Measurements from ENCODE around the gene RLN1. TPM values are rescaled to one million over a fixed set of nuclear protein-coding genes. Genes with fewer than 3 reads are reported as not detected.

The RLN1 gene
- total and polyA plus RNA-seq, 2 experiments from 2014 or later: 1.2 to 3.0 TPM

- Histone ChIP-seq H3K36me3 (ENCODE audit: insufficient read depth) (no peaks in the 10 kb centered on the region), H2AFZ (no peak overlapping the region), H4K20me1 (replicated peaks; ENCODE audit: insufficient read depth) (no peaks in the 10 kb centered on the region), H3K27me3 (ENCODE audit: insufficient read depth) (no peaks in the 10 kb centered on the region), H3K79me2 (replicated peaks; ENCODE audit: insufficient read depth) (no peaks in the 10 kb centered on the region), H3K4me1 (ENCODE audit: insufficient read depth) (no peaks in the 10 kb centered on the region), H3F3A (replicated peaks; ENCODE audit: low read depth) (no peaks in the 10 kb centered on the region), H3K4me2 (no peak overlapping the region), H3K4me3 (no peak overlapping the region), H3K9me2 (ENCODE audit: insufficient read depth) (no peaks in the 10 kb centered on the region), H3K27ac (ENCODE audit: low read depth) (no peak overlapping the region)
- DNase-seq (ENCODE audit: low spot score) (no peak), ATAC-seq (no peak)
- H3K27ac Mint-ChIP-seq: no peak overlapping the region
- no peaks in the 10 kb centered on the region for H3K27me3 Mint-ChIP-seq (ENCODE audit: insufficient read depth, low read depth, poor library complexity)
- H3K9me3 Mint-ChIP-seq: no peaks in the 10 kb centered on the region
- H3K36me3 Mint-ChIP-seq (ENCODE audit: low read depth): no peaks in the 10 kb centered on the region
- H3K4me3 Mint-ChIP-seq: no peak overlapping the region
- 0 out of 3 replicates have a peak, but pooled peaks cover under 1% of the 10 kb centered on the region for H3K4me1 Mint-ChIP-seq
- no peak for TF ChIP-seq CREB1 (CRISPR knock-in tag; IDR thresholded peaks at IDR 0.05; ENCODE audit: low read depth)
- no peak for TF ChIP-seq REST (IDR thresholded peaks at IDR 0.05; ENCODE audit: unreplicated experiment)
- no peak for TF ChIP-seq STAT1 (IDR thresholded peaks at IDR 0.05; ENCODE audit: unreplicated experiment)
- TF ChIP-seq POLR2AphosphoS5 (IDR thresholded peaks at IDR 0.05; ENCODE audit: low read depth): no peak
- TF ChIP-seq ZNF331 (CRISPR knock-in tag; IDR thresholded peaks at IDR 0.05; ENCODE audit: low read depth): no peak
- no peak for TF ChIP-seq ZNF114 (CRISPR knock-in tag; IDR thresholded peaks at IDR 0.05)
Observed at GRCh38 chr9:5355817-5356216, 16.1 kb upstream of the RLN1 start.

DNA sequence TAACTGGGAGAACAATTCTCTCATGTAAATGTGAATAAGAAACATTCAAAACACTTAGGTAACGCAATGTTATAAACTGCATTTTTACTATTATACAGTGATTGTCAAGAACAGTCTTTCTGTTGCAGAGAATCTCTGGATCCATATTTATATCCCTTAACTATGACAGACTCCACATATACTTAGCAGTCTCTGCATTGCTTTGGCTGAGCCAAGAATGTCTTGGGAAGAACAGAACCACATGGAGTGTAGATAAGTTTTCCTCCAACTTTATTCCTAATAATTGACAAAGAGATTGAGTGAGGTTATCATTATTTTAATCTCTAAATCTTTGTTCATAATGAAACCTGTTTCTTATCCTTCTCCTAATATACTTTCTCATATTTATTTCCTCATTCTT lies 15.6 kb upstream of the RLN1 start:
- no peak overlapping the region for H3K4me2 ChIP-seq
- no peaks in the 10 kb centered on the region for H3F3A ChIP-seq (replicated peaks; ENCODE audit: low read depth)
- H3K9me2 ChIP-seq (ENCODE audit: insufficient read depth): no peaks in the 10 kb centered on the region
- H4K20me1 ChIP-seq (replicated peaks; ENCODE audit: insufficient read depth): no peaks in the 10 kb centered on the region
- no peaks in the 10 kb centered on the region for H3K79me2 ChIP-seq (replicated peaks; ENCODE audit: insufficient read depth)
- Mint-ChIP-seq H3K27me3 (ENCODE audit: insufficient read depth, low read depth, poor library complexity) (no peaks in the 10 kb centered on the region), H3K27ac (no peak overlapping the region), H3K36me3 (ENCODE audit: low read depth) (no peaks in the 10 kb centered on the region), H3K4me1 (no peaks in the 10 kb centered on the region), H3K4me3 (no peak overlapping the region), H3K9me3 (no peaks in the 10 kb centered on the region)
- no peaks in the 10 kb centered on the region for H3K27me3 ChIP-seq (ENCODE audit: insufficient read depth)
- no peaks in the 10 kb centered on the region for H3K4me1 ChIP-seq (ENCODE audit: insufficient read depth)
- no peak overlapping the region for H2AFZ ChIP-seq
- H3K4me3 ChIP-seq: no peak overlapping the region
- H3K27ac ChIP-seq (ENCODE audit: low read depth): no peak overlapping the region
- DNase-seq (ENCODE audit: low spot score): no peak
- no peak for ATAC-seq
- no peak for TF ChIP-seq JUNB (IDR thresholded peaks at IDR 0.05; ENCODE audit: unreplicated experiment)
- no peak for TF ChIP-seq CREB1 (CRISPR knock-in tag; IDR thresholded peaks at IDR 0.05; ENCODE audit: low read depth)
- H3K36me3 ChIP-seq (ENCODE audit: insufficient read depth): no peaks in the 10 kb centered on the region

DNA sequence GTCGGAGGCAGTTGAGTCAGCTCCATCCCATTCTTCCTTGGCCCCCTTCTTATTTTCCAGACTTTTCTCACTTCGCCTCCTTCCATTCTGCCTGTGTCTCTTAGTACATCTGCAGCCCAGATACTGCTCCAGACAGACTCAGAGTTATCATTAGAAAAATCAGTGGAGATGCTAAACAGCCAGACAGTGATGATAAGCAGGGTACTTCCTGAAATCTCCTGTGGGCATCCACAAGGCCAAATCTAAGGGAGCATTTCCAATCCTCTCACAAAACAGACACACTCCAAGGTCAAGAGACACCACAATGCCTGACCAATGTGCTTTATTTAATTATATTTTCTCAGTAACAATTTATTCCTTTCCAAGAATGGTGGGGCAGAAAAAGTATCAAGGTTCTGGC lies 14.5 kb upstream of the RLN1 start:
- H3F3A ChIP-seq (replicated peaks; ENCODE audit: low read depth): no peaks in the 10 kb centered on the region
- H3K36me3 ChIP-seq (ENCODE audit: insufficient read depth): no peaks in the 10 kb centered on the region
- H3K27ac ChIP-seq (ENCODE audit: low read depth): no peak overlapping the region
- no peaks in the 10 kb centered on the region for H3K4me1 ChIP-seq (ENCODE audit: insufficient read depth)
- H3K79me2 ChIP-seq (replicated peaks; ENCODE audit: insufficient read depth): no peaks in the 10 kb centered on the region
- Mint-ChIP-seq H3K4me1 (no peaks in the 10 kb centered on the region), H3K4me3 (no peak overlapping the region), H3K36me3 (ENCODE audit: low read depth) (no peaks in the 10 kb centered on the region), H3K9me3 (no peaks in the 10 kb centered on the region), H3K27me3 (ENCODE audit: insufficient read depth, low read depth, poor library complexity) (no peaks in the 10 kb centered on the region), H3K27ac (no peak overlapping the region)
- H3K27me3 ChIP-seq (ENCODE audit: insufficient read depth): no peaks in the 10 kb centered on the region
- no peak overlapping the region for H2AFZ ChIP-seq
- no peaks in the 10 kb centered on the region for H3K9me2 ChIP-seq (ENCODE audit: insufficient read depth)
- H3K4me2 ChIP-seq: no peak overlapping the region
- DNase-seq (ENCODE audit: low spot score) (no peak), ATAC-seq (no peak)
- H3K4me3 ChIP-seq: no peak overlapping the region
- no peaks in the 10 kb centered on the region for H4K20me1 ChIP-seq (replicated peaks; ENCODE audit: insufficient read depth)
- TF ChIP-seq JUNB (IDR thresholded peaks at IDR 0.05; ENCODE audit: unreplicated experiment) (no peak), CTCF (conservative IDR thresholded peaks at IDR 0.05; ENCODE audit: low read depth in 2 of 2) (no peak), NANOG (IDR thresholded peaks at IDR 0.05; ENCODE audit: borderline replicate concordance) (no peak), EZH2phosphoT487 (IDR thresholded peaks at IDR 0.05; ENCODE audit: unreplicated experiment) (no peak), EZH2 (IDR thresholded peaks at IDR 0.05; ENCODE audit: low read depth, unreplicated experiment) (no peak), POLR2AphosphoS5 (IDR thresholded peaks at IDR 0.05; ENCODE audit: low read depth) (no peak), REST (IDR thresholded peaks at IDR 0.05; ENCODE audit: unreplicated experiment) (no peak), CREB1 (CRISPR knock-in tag; IDR thresholded peaks at IDR 0.05; ENCODE audit: low read depth) (no peak), STAT1 (IDR thresholded peaks at IDR 0.05; ENCODE audit: unreplicated experiment) (no peak)
